Urothelium cell line (cell line): ENCODE data around the gene SAPCD2.

Source experiments
- DNase-seq: peaks from one replicate; pipeline ENCODE4 v3.0.0; 2011; ENCODE audit warnings: low spot score, mixed read lengths
- FAIRE-seq: peaks from 2 replicates; lab custom pipeline; 2011; peaks lifted over from hg19 to GRCh38; lab: Jason Lieb, UNC

SAPCD2 gene

DNA sequence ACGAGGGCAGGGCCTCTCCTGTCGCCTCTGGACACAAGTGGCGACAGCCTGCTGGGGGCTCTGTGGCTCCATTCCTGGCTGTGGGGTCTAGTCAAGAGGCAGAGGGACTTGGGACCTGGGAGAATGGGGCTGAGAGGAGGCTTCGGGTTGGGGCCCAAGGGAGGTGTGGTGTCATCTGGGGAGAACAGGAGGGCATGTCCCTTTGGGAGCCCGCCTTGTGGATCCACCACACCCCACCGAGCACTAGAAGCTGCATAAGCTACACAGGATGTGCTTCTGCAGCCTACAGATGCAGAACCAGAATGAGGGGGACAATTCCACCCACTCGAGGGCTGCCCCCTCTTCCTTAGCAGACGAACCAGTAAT is 12.6 kb upstream of the SAPCD2 start:
- FAIRE-seq (no peak), DNase-seq (no peak)

DNA sequence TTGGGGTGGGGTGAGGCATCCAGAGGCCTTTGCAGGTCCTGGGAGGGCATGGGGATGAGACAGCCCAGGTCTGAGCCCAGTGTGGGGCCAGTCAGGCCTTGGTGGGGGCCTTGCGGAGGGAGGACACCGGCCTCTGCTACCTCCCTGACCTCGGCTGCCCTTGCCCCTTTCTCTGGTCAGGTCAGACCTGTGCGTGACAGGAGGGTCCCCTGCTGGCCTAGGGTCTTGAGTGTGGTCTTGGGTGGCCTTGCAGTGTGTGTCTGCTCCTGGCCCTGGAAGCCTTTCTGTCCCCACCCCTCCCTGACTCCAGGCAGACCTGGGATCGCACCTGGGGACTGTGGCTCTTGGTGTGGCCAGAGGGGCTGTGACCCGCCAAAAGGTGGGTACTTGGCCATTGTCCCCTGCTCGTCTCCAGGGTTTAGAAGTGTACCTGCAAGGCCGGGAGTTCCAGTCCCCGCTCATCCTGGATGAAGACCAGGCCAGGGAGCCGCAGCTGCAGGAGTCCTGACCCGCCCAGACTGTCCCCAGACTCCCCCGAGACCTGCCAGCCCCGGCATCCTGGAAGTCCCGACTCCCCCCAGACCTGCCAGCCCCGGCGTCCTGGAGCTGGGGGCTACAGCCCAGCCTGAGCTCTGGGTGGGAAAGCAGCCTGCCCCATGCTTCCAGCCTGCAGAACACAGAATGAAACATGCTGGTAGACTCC is 12.0 kb upstream of the SAPCD2 start:
- no peak for FAIRE-seq
- no peak for DNase-seq

DNA sequence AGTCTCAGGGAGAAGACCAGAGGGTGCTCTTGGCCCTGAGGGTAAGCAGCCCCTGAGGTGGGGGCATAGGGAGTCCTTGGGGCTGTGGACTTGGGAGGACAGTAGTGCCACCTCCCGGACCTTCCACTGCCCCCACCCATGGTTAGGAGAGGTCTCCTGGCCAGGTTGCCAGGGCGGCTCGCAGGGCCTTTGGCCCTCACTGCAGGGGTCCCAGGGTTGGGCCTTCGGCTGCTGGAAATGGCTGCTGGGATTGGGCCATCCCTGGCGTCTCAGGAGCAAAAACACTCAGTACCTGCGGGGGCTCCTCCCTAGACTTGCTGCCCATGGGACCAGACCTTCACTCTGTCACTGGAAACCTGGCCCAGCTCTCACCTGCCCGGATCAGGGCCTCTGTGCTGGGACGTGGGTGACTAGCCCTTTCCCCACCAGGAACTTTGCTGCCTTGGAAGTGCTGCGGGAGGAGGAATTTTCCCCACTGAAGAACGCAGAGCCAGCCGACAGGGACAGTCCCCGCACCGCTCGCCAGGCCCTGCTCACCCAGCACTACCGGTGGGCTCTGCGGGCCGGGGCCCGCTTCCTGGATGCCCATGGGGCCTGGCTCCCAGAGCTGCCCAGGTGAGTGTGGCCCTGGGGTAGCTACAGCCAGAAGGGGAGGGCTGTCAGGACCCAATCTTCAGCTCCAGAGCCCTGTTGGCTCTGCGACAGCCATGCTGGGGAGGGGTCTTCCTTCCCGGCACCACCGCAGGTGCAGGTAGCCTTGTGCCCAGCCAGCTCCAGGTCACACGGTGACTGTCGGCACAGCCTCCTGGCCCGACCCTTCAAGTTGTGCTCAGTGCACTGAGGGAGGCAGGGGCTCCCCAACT is 10.1 kb upstream of the SAPCD2 start:
- FAIRE-seq: no peak

DNA sequence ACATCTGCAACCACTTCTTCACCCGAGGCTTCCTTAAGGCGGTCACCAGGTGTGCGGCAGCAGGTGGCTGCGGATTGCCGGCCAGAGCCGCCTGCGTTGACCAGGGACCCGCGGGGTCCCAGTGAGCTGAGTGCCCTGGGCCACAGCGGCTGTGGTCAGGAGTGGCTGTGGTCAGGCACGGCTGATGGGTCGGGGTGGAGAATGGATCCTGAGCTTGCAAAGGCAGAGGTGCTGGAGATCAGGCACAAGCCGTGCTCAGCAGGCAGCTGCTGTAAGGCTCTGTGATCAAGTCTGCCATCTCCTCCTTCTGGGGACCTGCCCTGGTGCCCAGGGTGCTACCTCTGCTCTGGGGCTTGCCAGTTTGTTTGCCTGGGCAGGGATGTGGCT is 9.0 kb upstream of the SAPCD2 start:
- DNase-seq (no peak), FAIRE-seq (no peak)

More for the DNA sequence above, 10.1 kb upstream of the SAPCD2 start:
- no peak for DNase-seq

DNA sequence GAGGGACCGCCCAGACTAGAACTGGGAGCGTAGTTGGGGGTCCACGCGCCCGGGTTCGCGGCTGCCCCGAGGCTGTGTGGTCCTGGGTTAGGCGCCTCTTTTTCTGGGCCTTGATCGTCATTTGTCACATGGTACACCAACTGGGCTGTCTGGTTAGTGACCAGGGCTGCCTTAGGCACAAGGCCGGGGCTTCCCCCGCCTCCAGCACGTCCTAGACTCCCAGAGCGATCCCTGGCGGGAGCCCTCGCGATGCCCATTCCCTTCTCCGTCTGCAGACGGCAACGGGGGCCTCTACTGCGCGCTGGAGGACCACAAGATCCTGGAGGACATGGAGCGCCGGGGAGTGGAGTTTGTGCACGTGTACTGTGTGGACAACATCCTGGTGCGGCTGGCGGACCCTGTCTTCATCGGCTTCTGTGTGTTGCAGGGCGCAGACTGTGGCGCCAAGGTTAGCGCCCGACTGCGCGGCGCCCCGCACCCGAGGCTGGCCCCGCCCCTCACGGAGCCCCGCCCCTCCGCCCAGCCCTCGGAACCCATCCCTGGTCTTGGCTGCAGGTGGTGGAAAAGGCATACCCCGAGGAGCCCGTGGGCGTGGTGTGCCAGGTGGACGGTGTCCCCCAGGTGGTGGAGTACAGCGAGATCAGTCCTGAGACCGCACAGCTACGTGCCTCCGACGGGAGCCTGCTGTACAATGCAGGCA is 8.5 kb upstream of the SAPCD2 start:
- FAIRE-seq: no peak

DNA sequence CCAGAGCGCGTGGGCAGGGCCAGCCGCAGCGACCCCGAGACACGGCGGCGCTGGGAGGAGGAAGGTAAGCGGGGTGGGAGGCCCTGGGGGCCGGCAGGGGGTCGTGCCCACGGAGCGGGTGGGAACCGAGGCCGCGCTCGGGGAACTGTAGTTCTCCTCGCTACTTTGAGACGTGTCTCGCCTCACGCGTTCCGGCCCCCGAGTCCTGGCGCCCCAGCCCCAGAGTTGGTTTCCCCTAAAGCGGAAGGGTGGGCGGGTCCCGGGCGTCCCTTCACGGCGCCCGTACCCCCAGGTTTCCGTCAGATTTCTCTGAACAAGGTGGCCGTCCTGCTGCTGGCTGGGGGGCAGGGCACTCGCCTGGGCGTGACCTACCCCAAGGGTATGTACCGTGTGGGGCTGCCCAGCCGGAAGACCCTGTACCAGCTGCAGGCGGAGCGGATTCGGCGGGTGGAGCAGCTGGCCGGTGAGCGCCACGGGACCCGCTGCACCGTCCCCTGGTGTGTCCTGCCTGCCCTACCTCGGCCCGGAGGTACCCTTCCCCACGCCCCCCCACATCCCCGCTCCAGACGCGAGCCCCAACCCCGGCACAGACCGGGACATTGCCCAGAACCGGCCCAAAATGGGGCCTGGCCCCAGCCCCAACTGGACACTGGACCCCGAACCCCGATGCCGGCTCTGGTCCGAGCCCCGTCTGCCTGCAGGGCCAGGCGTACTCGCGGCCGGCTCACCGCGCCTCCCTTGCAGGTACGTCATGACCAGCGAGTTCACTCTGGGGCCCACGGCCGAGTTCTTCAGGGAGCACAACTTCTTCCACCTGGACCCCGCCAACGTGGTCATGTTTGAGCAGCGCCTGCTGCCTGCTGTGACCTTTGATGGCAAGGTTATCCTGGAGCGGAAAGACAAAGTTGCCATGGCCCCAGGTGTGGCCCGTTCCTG is 7.7 kb upstream of the SAPCD2 start:
- FAIRE-seq (peak; percentile 23), DNase-seq (no peak)

More for the DNA sequence above, 8.5 kb upstream of the SAPCD2 start:
- no peak for DNase-seq

DNA sequence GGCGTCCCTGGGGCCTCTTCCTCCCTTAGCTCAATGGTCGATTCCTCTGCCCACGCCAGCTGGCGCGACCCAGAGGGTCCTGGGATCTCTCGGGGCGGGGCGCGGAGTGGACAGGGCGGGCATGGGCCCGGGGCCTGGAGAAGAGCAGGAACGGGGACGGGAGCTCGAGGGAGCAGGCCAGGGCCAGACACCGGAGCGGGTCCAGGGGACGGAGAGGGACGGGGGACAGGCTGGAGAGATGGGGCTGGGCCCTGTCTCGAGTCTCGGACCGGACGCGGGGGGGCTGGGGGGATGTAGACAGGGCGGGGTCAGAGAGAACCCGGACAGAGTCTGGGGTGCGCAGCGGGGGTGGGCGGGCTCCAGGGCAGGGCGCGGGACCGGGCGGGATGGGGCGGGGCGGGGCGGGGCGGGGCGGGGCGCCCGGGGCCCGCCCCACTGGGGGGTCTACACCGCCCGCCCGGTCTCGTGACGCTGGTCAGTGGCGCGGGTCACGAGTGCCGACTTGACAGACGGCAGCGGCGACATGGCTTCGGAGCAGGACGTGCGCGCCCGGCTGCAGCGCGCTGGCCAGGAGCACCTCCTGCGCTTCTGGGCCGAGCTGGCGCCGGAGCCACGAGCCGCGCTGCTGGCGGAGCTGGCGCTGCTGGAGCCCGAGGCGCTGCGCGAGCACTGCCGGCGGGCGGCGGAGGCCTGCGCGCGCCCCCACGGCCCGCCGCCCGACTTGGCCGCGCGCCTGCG is 6.8 kb upstream of the SAPCD2 start, which contains the start of gene UAP1L1:
TSS of gene UAP1L1 (plus strand) at position 508 of the 738 bp plus-strand sequence. CDS start at position 524, 16 bp downstream.
- FAIRE-seq: peak; percentile 89
- peak; percentile 62 for DNase-seq

DNA sequence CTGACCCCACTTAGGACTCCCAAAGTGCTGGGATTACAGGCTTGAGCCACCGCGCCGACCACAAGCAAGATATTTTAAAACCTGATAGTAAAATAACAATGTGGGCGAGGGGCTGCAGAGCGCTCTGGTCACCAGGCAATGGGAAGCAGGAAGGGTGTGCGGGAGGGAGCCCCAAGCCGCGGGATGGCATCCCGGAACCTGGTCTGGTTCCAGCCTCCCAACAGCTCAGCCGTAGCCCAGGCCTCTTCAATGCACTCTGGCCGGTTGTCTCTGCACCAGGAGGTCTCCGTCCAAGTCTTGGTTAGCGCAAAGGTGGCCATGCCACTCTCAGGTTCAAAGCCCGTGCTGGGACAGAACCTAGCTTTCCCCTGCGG is 6.3 kb upstream of the SAPCD2 start:
- FAIRE-seq: no peak
- no peak for DNase-seq

DNA sequence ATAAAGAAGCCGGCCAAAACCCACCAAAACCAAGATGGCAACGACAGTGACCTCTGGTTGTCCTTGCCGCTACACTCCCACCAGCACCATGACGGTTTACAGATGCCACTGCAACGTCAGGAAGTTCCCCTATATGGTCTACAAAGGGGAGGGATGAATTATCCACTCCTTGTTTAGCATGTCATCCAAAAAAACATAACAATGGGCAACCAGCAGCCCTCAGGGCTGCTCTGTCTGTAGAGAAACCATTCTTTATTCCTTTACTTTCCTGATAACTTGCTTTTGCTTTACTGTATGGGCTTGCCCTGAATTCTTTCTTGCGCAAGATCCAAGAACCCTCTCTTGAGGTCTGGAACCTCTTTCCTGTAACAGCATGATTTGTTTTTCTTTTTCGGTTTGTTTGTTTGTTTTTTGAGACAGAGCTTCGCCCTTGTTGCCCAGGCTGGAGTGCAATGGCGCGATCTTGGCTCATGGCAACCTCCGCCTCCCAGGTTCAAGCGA is 5.0 kb upstream of the SAPCD2 start:
- FAIRE-seq (no peak), DNase-seq (no peak)

DNA sequence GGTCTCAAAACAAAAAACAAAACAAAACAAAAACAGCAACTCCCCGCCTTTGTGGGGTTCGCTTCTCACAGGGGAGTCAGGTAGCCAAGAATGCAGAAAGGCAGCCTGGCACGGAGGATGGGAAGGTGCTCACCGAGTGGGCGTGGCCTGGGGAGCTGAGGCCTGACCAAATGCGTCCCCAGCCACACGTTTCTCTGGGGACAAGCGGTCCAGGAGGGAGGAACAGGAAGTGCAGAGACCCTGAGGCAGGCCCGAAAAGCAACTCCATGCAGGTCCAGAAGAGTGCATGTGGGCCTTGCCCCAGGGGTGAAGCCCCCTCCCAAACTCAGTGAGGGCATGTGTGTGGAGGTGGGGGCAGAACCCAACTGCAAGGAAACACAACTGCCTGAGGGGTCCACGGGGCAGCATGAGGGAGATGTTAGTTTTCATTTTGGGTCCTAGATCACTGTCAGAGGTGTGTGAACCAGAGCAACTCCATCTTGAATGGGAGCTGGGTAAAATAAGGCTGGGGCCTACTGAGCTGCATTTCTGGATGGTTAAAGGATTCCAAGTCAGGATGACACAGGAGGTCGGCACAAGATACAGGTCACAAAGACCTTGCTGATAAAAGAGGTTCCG is 4.4 kb upstream of the SAPCD2 start:
- DNase-seq (no peak), FAIRE-seq (no peak)

DNA sequence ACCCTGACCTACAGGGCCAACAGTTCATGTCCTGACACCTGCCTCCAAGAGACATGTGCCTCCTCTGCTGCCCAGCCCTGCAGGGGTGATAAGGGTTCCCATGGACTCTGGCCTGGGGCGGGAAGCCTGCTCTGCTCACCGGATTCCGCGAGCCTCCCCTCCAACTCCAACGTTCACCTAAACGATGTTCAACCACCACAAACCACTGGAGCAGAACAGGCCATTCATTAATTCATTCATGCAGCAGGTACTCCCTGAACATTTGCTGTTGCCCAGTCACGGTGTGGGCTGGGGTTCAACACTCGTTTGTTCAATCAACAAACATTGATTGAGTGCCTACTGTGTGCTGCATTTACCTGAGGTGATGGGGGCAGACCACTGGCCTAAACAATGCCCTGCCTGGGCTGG is 3.6 kb upstream of the SAPCD2 start:
- FAIRE-seq: no peak
- no peak for DNase-seq

DNA sequence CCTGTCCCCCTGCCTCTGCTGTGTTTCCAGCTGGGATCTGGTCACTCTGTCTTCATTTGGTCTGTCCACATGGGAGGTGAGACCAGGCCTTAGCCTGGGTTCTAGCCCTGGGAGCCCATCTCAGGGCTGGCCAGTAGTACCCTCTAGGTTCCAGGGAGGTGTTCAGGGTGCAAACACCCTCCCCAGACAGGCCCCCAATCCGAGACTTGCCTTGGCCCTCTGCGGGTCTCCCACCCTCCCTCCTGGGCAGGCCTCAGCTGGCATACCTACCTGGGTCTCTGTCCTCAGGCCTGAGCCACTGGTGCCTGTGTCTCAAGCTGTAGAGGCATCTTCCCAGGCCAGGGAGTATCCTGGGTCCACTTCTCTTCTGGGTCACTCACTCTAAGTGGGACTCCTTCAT is 925 bp upstream of the SAPCD2 start:
- FAIRE-seq (no peak), DNase-seq (no peak)

DNA sequence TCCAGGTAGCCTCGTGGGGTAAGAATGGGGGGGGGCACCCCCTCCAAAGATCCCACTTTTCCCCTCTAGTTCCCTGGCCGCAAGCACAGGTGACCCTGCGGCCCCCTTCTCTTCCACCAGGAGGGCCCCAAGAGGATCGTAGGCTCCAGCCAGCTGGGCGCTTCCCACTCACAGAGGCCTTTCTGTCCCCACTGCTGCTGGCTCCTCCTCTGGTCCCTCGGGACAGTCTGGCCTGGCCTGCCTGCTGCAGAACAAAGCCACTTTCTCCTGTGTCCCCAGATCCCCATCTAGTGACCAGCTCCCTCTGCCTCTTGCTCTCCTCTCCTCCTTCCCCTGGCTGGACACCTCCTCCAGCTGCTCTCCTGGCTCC is 534 bp upstream of the SAPCD2 start:
- DNase-seq: no peak
- no peak for FAIRE-seq

DNA sequence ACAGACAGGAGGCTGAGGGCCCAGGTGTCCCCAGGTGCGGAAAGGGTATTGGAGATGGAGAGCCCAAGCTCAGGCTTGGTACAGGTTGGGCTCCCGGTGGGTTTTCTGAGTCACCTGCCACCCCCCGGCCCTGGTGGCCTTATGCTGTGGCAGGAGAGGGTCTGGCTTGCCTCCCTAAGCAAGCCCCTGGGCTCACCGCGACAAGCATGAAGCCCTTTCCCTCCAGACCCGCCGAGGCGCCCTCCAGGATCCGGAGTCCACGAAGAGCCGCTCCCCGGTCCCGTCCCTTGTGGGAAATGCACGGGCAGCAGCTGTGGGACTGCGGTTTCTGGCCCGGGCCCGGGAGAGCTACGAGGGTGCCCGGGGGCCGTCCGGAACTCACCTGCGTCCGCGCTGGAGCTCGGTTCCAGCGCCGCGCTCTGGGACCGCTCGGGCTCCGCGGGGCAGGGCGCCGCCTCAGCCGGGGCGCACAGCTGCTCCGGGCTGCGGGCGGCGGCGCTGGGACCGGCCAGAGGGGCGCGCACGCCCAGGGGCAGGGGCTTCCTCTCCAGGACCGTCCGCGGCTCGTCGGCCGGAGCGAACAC is 757 bp downstream of the SAPCD2 start:
- DNase-seq (no peak), FAIRE-seq (no peak)

DNA sequence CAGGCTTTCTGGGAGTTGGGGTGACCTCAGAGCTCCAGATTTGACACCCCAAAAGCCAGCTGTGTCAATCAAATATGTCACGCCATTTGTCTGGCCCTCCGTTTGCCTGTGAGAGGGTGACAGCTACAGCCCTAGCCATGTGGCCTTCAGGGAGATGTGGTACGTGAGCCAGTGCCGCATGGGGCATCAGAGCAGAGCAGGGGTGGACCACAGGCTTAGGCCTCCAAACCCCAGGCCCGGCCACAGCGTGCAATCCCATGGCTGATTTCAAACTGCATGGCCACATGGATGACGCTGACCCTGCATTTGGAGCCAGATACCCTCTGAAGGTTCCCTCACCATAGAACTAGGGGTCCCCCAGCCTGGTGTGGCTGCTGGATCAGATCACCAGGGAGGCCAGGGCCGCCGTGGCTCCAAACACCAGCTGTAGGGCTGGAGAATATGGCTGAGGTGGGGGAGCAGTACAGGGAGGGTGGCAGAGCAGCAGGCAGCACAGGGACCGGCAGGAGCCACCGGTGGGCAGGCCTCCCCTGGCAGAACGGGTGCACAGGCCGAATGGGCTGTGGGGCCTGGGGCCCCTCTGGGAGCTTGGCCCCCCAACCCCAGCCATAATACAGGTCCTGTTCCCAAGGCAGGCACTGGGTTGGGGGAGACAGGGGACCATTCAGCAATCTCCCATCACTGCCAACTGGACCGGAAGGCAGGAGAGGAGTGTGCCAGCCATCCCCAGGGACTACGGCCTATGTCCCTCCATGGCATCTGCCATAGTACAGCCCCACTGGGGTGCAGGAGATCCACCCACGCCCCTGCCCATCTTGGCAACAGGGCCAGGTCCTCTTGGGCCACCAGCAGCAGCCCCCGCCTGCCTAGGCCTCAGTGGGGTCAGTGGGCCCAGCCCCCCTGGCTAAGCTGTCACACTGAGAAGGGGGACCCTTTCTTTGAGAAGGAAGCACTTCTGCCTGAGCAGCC is 1.5 kb downstream of the SAPCD2 start:
- FAIRE-seq: no peak
- no peak for DNase-seq

DNA sequence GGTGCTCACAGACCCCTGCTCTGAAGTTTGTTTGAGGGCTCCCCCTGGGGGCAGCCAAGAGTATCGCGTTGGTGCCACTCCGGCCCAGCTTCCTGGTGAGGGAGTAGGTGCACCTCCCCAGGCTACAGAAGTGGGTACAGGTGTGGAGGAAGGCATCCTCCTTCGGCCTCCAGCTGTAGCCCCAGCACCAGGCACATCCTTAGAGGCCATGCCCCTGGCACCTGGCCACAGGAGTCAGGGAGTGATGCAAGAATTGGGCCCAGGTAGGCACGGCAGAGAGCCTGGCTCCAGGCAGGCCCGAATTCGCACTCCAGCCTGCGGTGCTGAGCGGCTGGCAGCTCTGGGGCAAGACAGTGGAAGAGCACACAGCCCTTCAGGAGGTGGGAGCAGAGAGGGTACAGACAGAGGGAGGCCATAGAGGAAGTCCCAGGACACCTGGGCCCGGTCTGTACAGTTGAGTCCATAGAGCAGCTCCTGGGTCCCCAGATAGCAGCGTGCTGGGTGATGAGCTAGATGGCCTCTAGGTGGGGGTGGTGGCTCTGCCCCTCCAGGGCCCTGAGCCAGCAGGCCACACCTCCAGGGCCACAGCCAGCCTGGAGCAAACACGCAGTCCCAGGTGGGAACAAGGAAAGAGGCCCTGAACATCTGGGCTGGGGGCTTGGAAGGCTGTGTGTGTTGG is 2.4 kb downstream of the SAPCD2 start:
- FAIRE-seq (no peak), DNase-seq (peak; percentile 79)
